Fibroblast of the aortic adventitia (primary cell): ENCODE data around the gene DESI2. TPM values are rescaled to one million over a fixed set of nuclear protein-coding genes. Genes with fewer than 3 reads are reported as not detected.
A peak's percentile ranks its signal among the peaks of the same experiment; 100 is the strongest.
"Not testable (repeated sequence)": the region's sequence is repeated elsewhere in the genome, so short reads cannot be mapped to it uniquely, and the experiment has no call there.

Experiments
- DNase-seq: peaks from one replicate; pipeline ENCODE4 v3.0.0-alpha.2; 2010; ENCODE audit warnings: low read depth
- H3K4me3 ChIP-seq: 2 replicates; pipeline ENCODE4 v1.5.1; 2011; ENCODE audit warnings: low read depth, mild to moderate bottlenecking, control low read depth, low read length, moderate library complexity
- total RNA-seq: library from RNA; depleted of rRNA; stranded (reverse); fragments of >200 nt; gene quantifications from 2 replicates; pipeline ENCODE4 v1.2.3, GENCODE V29; 2012; ENCODE audit warnings: low replicate concordance
- TF ChIP-seq, protein P1 (sequence below): IDR thresholded peaks from 2 replicates; pipeline ENCODE4 v1.5.1; 2011; ENCODE audit warnings: mild to moderate bottlenecking, low read length, control low read depth, inconsistent platforms; ENCODE audit not compliant: insufficient read depth

Gene DESI2
- total RNA-seq, 1 donor, result 54.7 TPM

GRCh38 chr1:244662599-244662998 is 9.7 kb downstream of the DESI2 start:
- no peak for DNase-seq
- TF ChIP-seq, protein P1, sequence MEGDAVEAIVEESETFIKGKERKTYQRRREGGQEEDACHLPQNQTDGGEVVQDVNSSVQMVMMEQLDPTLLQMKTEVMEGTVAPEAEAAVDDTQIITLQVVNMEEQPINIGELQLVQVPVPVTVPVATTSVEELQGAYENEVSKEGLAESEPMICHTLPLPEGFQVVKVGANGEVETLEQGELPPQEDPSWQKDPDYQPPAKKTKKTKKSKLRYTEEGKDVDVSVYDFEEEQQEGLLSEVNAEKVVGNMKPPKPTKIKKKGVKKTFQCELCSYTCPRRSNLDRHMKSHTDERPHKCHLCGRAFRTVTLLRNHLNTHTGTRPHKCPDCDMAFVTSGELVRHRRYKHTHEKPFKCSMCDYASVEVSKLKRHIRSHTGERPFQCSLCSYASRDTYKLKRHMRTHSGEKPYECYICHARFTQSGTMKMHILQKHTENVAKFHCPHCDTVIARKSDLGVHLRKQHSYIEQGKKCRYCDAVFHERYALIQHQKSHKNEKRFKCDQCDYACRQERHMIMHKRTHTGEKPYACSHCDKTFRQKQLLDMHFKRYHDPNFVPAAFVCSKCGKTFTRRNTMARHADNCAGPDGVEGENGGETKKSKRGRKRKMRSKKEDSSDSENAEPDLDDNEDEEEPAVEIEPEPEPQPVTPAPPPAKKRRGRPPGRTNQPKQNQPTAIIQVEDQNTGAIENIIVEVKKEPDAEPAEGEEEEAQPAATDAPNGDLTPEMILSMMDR, result no peak
- no peak overlapping the region for H3K4me3 ChIP-seq

GRCh38 chr1:244664353-244664752 is 11.4 kb downstream of the DESI2 start:
- TF ChIP-seq, protein P1, result no peak
- H3K4me3 ChIP-seq, result no peak overlapping the region
- no peak for DNase-seq

DNA sequence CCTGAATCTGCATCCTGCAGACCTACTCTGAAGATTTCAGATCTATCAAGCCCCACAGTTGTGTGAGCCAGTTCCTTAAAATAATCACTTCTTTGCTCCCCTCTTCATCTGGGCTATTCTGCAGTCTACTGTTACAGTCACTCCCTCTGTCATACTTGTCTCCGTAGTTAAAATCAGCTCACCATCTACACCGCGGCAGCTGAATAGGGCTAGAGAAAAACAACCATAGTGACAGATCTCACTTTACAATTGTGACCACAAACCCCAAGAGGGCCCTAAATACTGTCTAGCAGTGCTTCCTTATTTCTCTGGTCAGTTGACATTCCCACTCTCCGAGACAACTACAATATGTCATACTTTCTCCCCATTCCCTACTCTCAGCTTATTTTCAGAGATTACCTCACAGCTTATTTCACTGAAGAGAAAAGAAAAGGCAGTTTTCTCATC is 12.9 kb downstream of the DESI2 start:
- H3K4me3 ChIP-seq, result no peak overlapping the region
- TF ChIP-seq, protein P1, result no peak
- DNase-seq, result no peak

GRCh38 chr1:244666672-244667418 is 13.9 kb downstream of the DESI2 start:
- DNase-seq, H3K4me3 ChIP-seq: not testable (repeated sequence)

DNA sequence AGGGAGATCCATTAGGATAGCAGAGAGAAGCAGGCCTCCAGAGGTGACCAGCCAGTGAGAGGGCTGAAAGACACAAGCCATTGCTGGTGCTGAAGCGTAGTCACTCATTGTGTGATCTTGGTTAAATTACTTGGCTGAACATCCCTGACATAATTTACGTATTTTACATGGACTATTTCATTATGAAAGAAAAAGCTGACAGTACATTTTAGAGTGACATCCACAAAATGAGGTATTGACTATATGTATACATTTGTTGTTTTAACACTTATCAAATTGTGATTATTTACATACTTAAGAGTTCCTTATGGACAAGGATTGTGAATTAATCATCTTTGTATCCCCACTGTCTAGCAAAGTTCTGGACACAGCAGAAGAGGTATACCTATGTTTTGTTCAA is 14.9 kb downstream of the DESI2 start:
- TF ChIP-seq, protein P1, result no peak
- DNase-seq, result no peak
- H3K4me3 ChIP-seq, result no peak overlapping the region

DNA sequence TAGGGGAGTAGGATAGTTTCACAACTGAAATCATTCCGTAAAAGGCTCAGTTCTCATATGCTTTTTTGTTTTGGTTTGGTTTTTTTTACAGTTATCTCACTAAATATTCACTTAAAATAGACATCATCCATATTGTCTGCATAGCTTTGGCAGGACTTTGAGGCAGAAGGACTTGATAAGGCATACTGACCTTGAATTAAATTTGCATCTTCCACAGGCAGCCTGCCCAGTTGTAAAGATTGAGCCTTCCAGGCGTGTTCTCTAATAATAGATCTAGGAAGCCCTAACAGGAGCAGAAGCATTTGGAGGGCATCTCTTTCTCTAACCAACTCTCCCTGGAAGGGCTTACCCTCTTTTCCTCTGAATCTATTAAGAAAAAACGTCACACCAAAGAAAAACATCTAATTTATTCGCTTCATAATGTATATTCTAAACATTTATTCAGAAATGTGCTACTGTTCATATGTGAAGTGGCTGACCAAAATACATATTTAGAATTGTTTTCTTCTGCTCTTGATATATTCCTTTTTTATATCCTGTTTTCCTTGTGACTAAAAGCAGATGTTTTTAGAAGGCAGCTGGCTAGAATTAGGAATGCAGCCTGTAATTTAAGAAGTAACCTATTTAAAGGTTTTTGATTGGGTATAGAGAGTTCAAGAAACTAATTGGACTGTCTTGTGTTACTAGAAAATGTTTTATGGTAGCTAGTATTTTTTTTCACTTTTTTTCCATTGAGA is 20.2 kb downstream of the DESI2 start:
- H3K4me3 ChIP-seq, result no peak overlapping the region
- DNase-seq, result peak; percentile 72
- TF ChIP-seq, protein P1, result no peak

GRCh38 chr1:244674446-244674845 is 21.5 kb downstream of the DESI2 start:
- no peak for DNase-seq
- no peak overlapping the region for H3K4me3 ChIP-seq
- TF ChIP-seq, protein P1, result no peak
